ENCODE results near the gene RNF114.

DNA sequence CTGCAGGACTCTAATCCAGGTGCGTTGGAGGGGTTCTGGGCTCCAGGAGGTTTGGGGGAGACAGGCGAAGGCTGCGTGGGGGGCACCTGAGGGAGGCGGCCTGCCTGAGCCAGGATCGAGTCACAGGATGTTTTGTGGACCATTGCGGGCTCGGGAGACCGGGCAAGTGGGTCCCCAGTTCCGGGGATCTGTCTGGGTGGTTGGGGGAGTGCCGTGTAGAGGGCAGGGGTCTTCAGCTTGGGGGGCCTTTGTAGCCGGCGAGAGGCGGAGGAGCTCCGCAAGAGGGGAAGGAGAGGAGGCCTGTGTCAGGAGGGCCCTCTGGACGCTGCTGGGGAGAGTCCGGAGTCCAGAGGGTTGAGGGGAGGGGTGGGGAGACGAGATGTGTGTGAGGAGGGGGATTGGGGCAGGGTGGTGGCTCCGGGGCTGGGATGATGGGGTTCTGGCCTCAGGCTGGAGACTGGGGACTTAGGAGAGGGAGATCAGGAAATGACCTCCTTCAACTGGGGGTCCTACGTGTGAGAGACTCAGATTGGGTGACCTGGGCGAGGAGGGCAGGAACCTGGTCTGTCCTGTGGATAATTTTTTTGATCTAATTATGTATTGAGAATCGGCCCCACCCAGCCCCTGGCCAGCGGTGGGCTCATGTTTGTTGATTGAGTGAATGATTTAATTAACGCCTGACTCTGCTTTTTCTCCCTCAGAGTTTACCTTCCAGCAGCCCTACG lies 47.1 kb downstream of the RNF114 start:
- TF ChIP-seq POLR2A (IDR thresholded peaks at IDR 0.05; ENCODE audit: low read depth, low read length) = no peak
- TF ChIP-seq CTCF (IDR thresholded peaks at IDR 0.05; ENCODE audit: extremely low read depth in 1 of 2, insufficient read depth in 1 of 2, low read depth in 1 of 2, low read length in 2 of 2) = no peak
- no peak for TF ChIP-seq EZH2 (IDR thresholded peaks at IDR 0.05; ENCODE audit: borderline replicate concordance, low read depth, low read length, severe bottlenecking)

Data from endothelial cell of umbilical vein (primary cell).